Fibroblast of the aortic adventitia (primary cell): ENCODE measurements around the gene RNF157. TPM values are rescaled to one million over a fixed set of nuclear protein-coding genes. Genes with fewer than 3 reads are reported as not detected.
"Not testable (repeated sequence)": the region's sequence is repeated elsewhere in the genome, so short reads cannot be mapped to it uniquely, and the experiment has no call there.

Experiments
- DNase-seq: peaks from one replicate; pipeline ENCODE4 v3.0.0-alpha.2; 2010; ENCODE audit warnings: low read depth
- H3K4me3 ChIP-seq: 2 replicates; pipeline ENCODE4 v1.5.1; 2011; ENCODE audit warnings: low read depth, mild to moderate bottlenecking, control low read depth, low read length, moderate library complexity
- CTCF ChIP-seq: IDR thresholded peaks from 2 replicates; pipeline ENCODE4 v1.5.1; 2011; ENCODE audit warnings: mild to moderate bottlenecking, low read length, control low read depth, inconsistent platforms; ENCODE audit not compliant: insufficient read depth
- total RNA-seq: library from RNA; depleted of rRNA; stranded (reverse); fragments of >200 nt; gene quantifications from 2 replicates; pipeline ENCODE4 v1.2.3, GENCODE V29; 2012; ENCODE audit warnings: low replicate concordance

Gene RNF157
- total RNA-seq, 1 donor, result 0.18 TPM

- H3K4me3 ChIP-seq, result no peak overlapping the region
- DNase-seq, result no peak
- no peak for TF ChIP-seq CTCF
These were observed 48.4 kb downstream of the RNF157 start for GRCh38 chr17:76191896-76192295.

- TF ChIP-seq CTCF, result no peak
- no peak for DNase-seq
These were observed 50.6 kb downstream of the RNF157 start for GRCh38 chr17:76189741-76190140.

GRCh38 chr17:76189247-76189646 is 51.0 kb downstream of the RNF157 start:
- TF ChIP-seq CTCF, result no peak
- no peak overlapping the region for H3K4me3 ChIP-seq

More at GRCh38 chr17:76189741-76190140, 50.6 kb downstream of the RNF157 start:
- no peak overlapping the region for H3K4me3 ChIP-seq

GRCh38 chr17:76188213-76189016 is 51.9 kb downstream of the RNF157 start:
- no peak overlapping the region for H3K4me3 ChIP-seq
- no peak for TF ChIP-seq CTCF
- no peak for DNase-seq

More at GRCh38 chr17:76189247-76189646, 51.0 kb downstream of the RNF157 start:
- no peak for DNase-seq

GRCh38 chr17:76186774-76187173 is 53.5 kb downstream of the RNF157 start:
- not testable (repeated sequence) for DNase-seq, H3K4me3 ChIP-seq

GRCh38 chr17:76184290-76184689 is 56.0 kb downstream of the RNF157 start:
- no peak for DNase-seq
- TF ChIP-seq CTCF, result no peak
- H3K4me3 ChIP-seq, result no peak overlapping the region

GRCh38 chr17:76182016-76182764 is 58.1 kb downstream of the RNF157 start:
- H3K4me3 ChIP-seq, result no peak overlapping the region
- peak; percentile 91 for TF ChIP-seq CTCF
- DNase-seq, result peak; percentile 87
